SK-N-SH (cell line): ENCODE results near the gene RNASEH1. TPM values are rescaled to one million over a fixed set of nuclear protein-coding genes. Genes with fewer than 3 reads are reported as not detected.
"Not testable (repeated sequence)": the region's sequence is repeated elsewhere in the genome, so short reads cannot be mapped to it uniquely, and the experiment has no call there.

Source experiments
- CTCF ChIA-PET: fragments of 300-600, 350-600 bp; formaldehyde crosslinking; extraction: SDS; loops from one replicate; lab custom pipeline; 2021; lab: Yijun Ruan, JAX
- POLR2A ChIA-PET: fragments of 350-600 bp; sonication (Branson Sonifier 250); formaldehyde crosslinking; extraction: SDS; loops from one replicate; lab custom pipeline; 2020; ENCODE audit warnings: antibody characterized with exemption, inconsistent platforms; lab: Yijun Ruan, JAX
- DNase-seq: peaks from one replicate; pipeline ENCODE4 v3.0.0; 2012
- H2AFZ ChIP-seq: fragments of 200-600 bp; sonication (generic); 2 replicates; pipeline ENCODE4 v1.8.1; 2016; ENCODE audit warnings: antibody characterized with exemption, mild to moderate bottlenecking, low read depth
- H3F3A ChIP-seq: fragments of 200-600 bp; sonication (generic); replicated peaks from 2 replicates; pipeline ENCODE3; 2016; ENCODE audit warnings: antibody characterized with exemption, mild to moderate bottlenecking; ENCODE audit not compliant: insufficient read depth
- H3K27ac ChIP-seq, 2 experiments: fragments of 200-500 bp in 1 of 2; fragments of 200-600 bp in 1 of 2; sonication (Bioruptor generic) in 1 of 2; sonication (generic), shearing (Covaris generic) in 1 of 2; 2 replicates each; pipeline versions ENCODE4 v1.5.1 to v1.6.1; 2014 to 2016; ENCODE audit warnings: low read depth in 2 of 2, inconsistent platforms in 1 of 2, low read length in 1 of 2, mild to moderate bottlenecking in 1 of 2, mixed read lengths in 1 of 2
- H3K27me3 ChIP-seq: fragments of 200-600 bp; sonication (generic), shearing (Covaris generic); 2 replicates; pipeline ENCODE4 v1.6.1; 2016; ENCODE audit warnings: mixed run types; ENCODE audit not compliant: insufficient read depth
- H3K36me3 ChIP-seq, 2 experiments: fragments of 200-500 bp in 1 of 2; fragments of 200-600 bp in 1 of 2; sonication (Bioruptor generic) in 1 of 2; sonication (generic) in 1 of 2; replicated peaks in 1 of 2; 2 replicates each; pipeline versions ENCODE3 to v1.5.1; 2014 to 2016; ENCODE audit warnings: low read length in 1 of 2, mild to moderate bottlenecking in 1 of 2; ENCODE audit not compliant: insufficient read depth in 2 of 2, control insufficient read depth in 1 of 2
- H3K4me1 ChIP-seq, 2 experiments: fragments of 200-500 bp in 1 of 2; fragments of 200-600 bp in 1 of 2; sonication (Bioruptor generic) in 1 of 2; sonication (generic), shearing (Covaris generic) in 1 of 2; 2 replicates each; pipeline versions ENCODE4 v1.5.1 to v1.6.1; 2014 to 2016; ENCODE audit warnings: low read depth in 1 of 2, low read length in 1 of 2, mixed run types in 1 of 2; ENCODE audit not compliant: insufficient read depth in 2 of 2, control insufficient read depth in 1 of 2
- H3K4me2 ChIP-seq: fragments of 200-600 bp; sonication (generic), shearing (Covaris generic); 2 replicates; pipeline ENCODE4 v1.6.1; 2017; ENCODE audit warnings: mixed run types
- H3K4me3 ChIP-seq, 2 experiments: fragments of 200-500 bp in 1 of 2; fragments of 200-600 bp in 1 of 2; sonication (Bioruptor generic) in 1 of 2; sonication (generic), shearing (Covaris generic) in 1 of 2; 2 replicates each; pipeline versions ENCODE4 v1.5.1 to v1.8.1; 2014 to 2016; ENCODE audit warnings: low read depth in 2 of 2, inconsistent platforms in 1 of 2, low read length in 1 of 2, mild to moderate bottlenecking in 1 of 2, mixed read lengths in 1 of 2, moderate library complexity in 1 of 2
- H3K79me2 ChIP-seq: fragments of 200-600 bp; sonication (generic); 2 replicates; pipeline ENCODE4 v1.8.1; 2017; ENCODE audit warnings: mild to moderate bottlenecking; ENCODE audit not compliant: insufficient read depth
- H3K9ac ChIP-seq: fragments of 200-600 bp; sonication (generic); 2 replicates; pipeline ENCODE4 v1.6.1; 2017; ENCODE audit warnings: mixed run types
- H3K9me2 ChIP-seq: fragments of 200-600 bp; sonication (generic); 2 replicates; pipeline ENCODE4 v1.6.1; 2017; ENCODE audit warnings: mixed run types
- H3K9me3 ChIP-seq: fragments of 200-600 bp; sonication (generic); 2 replicates; pipeline ENCODE4 v1.6.1; 2017; ENCODE audit warnings: mixed run types, mild to moderate bottlenecking, moderate library complexity
- H4K20me1 ChIP-seq: fragments of 200-600 bp; sonication (generic); 2 replicates; pipeline ENCODE4 v1.6.1; 2017; ENCODE audit warnings: mild to moderate bottlenecking, mixed run types; ENCODE audit not compliant: insufficient read depth
- CTCF ChIP-seq: fragments of 200-600 bp; sonication (generic); IDR thresholded peaks from 2 replicates; pipeline ENCODE4 v1.6.1; 2017; ENCODE audit warnings: antibody characterized with exemption, mild to moderate bottlenecking, moderate library complexity
- ELF1 ChIP-seq: IDR thresholded peaks from 2 replicates; pipeline ENCODE4 v1.4.0; 2012
- EZH2phosphoT487 ChIP-seq: fragments of 200-600 bp; sonication (generic); IDR thresholded peaks from 2 replicates; pipeline ENCODE4 v1.6.1; 2017; ENCODE audit warnings: low read depth, mixed run types, mild to moderate bottlenecking, antibody characterized with exemption, moderate library complexity, borderline replicate concordance
- FOSL2 ChIP-seq: IDR thresholded peaks from 2 replicates; pipeline ENCODE4 v1.4.0; 2012; ENCODE audit warnings: low read depth, mild to moderate bottlenecking, moderate library complexity, borderline replicate concordance
- FOXJ3 ChIP-seq: sonication (generic); formaldehyde crosslinking; IDR thresholded peaks from 2 replicates; pipeline ENCODE4 v1.5.1; 2020; ENCODE audit warnings: mild to moderate bottlenecking, missing genetic modification reagents
- GATA2 ChIP-seq: sonication (generic); formaldehyde crosslinking; IDR thresholded peaks from 2 replicates; pipeline ENCODE4 v1.5.0; 2020; ENCODE audit warnings: mild to moderate bottlenecking, missing genetic modification reagents
- MXI1 ChIP-seq: IDR thresholded peaks from 2 replicates; pipeline ENCODE4 v1.6.1; 2012; ENCODE audit warnings: mild to moderate bottlenecking, low read depth, low read length, improper control_type of control experiment
- NFIC ChIP-seq: IDR thresholded peaks from 2 replicates; pipeline ENCODE4 v1.4.0; 2012; ENCODE audit warnings: borderline replicate concordance
- POLR2AphosphoS5 ChIP-seq: IDR thresholded peaks from 2 replicates; pipeline ENCODE4 v1.6.1; 2012; ENCODE audit warnings: low read depth, low read length
- RAD21 ChIP-seq: IDR thresholded peaks from 2 replicates; pipeline ENCODE4 v1.6.1; 2012; ENCODE audit warnings: mild to moderate bottlenecking, low read length
- RCOR1 ChIP-seq: fragments of 150-350 bp; IDR thresholded peaks from 2 replicates; pipeline ENCODE4 v1.6.1; 2017; ENCODE audit warnings: antibody characterized with exemption, low read length
- RXRA ChIP-seq: IDR thresholded peaks from 2 replicates; pipeline ENCODE4 v1.4.0; 2012; ENCODE audit warnings: low read depth, mild to moderate bottlenecking, borderline replicate concordance
- SIN3A ChIP-seq: IDR thresholded peaks from 2 replicates; pipeline ENCODE4 v1.6.1; 2012; ENCODE audit warnings: low read depth, mild to moderate bottlenecking, low read length, moderate library complexity, borderline replicate concordance
- TEAD4 ChIP-seq: IDR thresholded peaks from 2 replicates; pipeline ENCODE4 v1.4.0; 2012; ENCODE audit warnings: mild to moderate bottlenecking, borderline replicate concordance; ENCODE audit not compliant: insufficient read depth
- ZBTB33 ChIP-seq: IDR thresholded peaks from 2 replicates; pipeline ENCODE4 v1.4.0; 2012; ENCODE audit warnings: low read depth, borderline replicate concordance
- WGBS: methylation state at CpG from one replicate; pipeline ENCODE4 v1.1.6; 2017; ENCODE audit warnings: low lambda C conversion rate; 5-methylcytosine and 5-hydroxymethylcytosine counted together
- polyA plus RNA-seq, 3 experiments: library from polyadenylated mRNA; depleted of rRNA; stranded (reverse); fragments of >200 nt; gene quantifications; 2 replicates each; pipeline ENCODE4 v1.2.3, GENCODE V29; 2012
- TF ChIP-seq, protein P1 (sequence below): IDR thresholded peaks from 2 replicates; pipeline ENCODE4 v1.4.0; 2012; ENCODE audit warnings: low read depth, borderline replicate concordance

The RNASEH1 gene
- polyA plus RNA-seq, 1 of the 3 experiments (the other 2 are of a cell fraction), result 34.4 TPM

GRCh38 chr2:3516831-3517230, 41.3 kb downstream of the RNASEH1 start:
- no peak overlapping the region for H3K27ac ChIP-seq
- peaks cover 28% of the 10 kb centered on the region in 2 experiments for H3K36me3 ChIP-seq
- no peak for DNase-seq
- peaks cover 30% of the 10 kb centered on the region for H3K79me2 ChIP-seq
- peaks cover 5 to 18% of the 10 kb centered on the region in 2 experiments; a peak in 3 of 4 replicates for H3K4me1 ChIP-seq
- ChIA-PET CTCF (interaction anchor here (1.1 to 2.2 kb wide), 3 partner anchors 20 to 134 kb away, joined by 3 to 5 read pairs (median 3); no protein-coding TSS in a partner anchor), POLR2A (no interaction called here)
- H3K4me3 ChIP-seq, result no peak overlapping the region
- TF ChIP-seq CTCF, result no peak
- no peak for TF ChIP-seq ELF1
- no peak for TF ChIP-seq SIN3A
- TF ChIP-seq ZBTB33, result no peak
- no peak for TF ChIP-seq TEAD4
- TF ChIP-seq RAD21, result no peak
- no peak for TF ChIP-seq RCOR1
- no peak for TF ChIP-seq FOXJ3
- no peak for TF ChIP-seq POLR2AphosphoS5
- TF ChIP-seq, protein P1, sequence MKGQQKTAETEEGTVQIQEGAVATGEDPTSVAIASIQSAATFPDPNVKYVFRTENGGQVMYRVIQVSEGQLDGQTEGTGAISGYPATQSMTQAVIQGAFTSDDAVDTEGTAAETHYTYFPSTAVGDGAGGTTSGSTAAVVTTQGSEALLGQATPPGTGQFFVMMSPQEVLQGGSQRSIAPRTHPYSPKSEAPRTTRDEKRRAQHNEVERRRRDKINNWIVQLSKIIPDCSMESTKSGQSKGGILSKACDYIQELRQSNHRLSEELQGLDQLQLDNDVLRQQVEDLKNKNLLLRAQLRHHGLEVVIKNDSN, result no peak
- TF ChIP-seq GATA2 (CRISPR knock-in tag), result no peak
- no peak for TF ChIP-seq MXI1
- TF ChIP-seq EZH2phosphoT487, result no peak
- no peak for TF ChIP-seq RXRA
- no peak for TF ChIP-seq NFIC
- TF ChIP-seq FOSL2, result no peak
- no peak overlapping the region for H3K9ac ChIP-seq
- 94% methylated on average over 3 of the region's 3 CpGs for WGBS
- no peaks in the 10 kb centered on the region for H3K9me2 ChIP-seq
- no peaks in the 10 kb centered on the region for H3K27me3 ChIP-seq
- H3K4me2 ChIP-seq, result no peak overlapping the region
- no peaks in the 10 kb centered on the region for H3K9me3 ChIP-seq
- no peaks in the 10 kb centered on the region for H3F3A ChIP-seq
- H2AFZ ChIP-seq, result no peak overlapping the region
- H4K20me1 ChIP-seq, result no peaks in the 10 kb centered on the region

GRCh38 chr2:3515438-3515837, 42.7 kb downstream of the RNASEH1 start:
- H3K27me3 ChIP-seq, POLR2A ChIA-PET, H3K9ac ChIP-seq, CTCF ChIA-PET, H3F3A ChIP-seq, H3K27ac ChIP-seq, DNase-seq, H3K9me3 ChIP-seq, H4K20me1 ChIP-seq, H3K4me2 ChIP-seq, H3K4me3 ChIP-seq, H2AFZ ChIP-seq, H3K9me2 ChIP-seq: not testable (repeated sequence)
- Histone ChIP-seq H3K79me2 (peaks cover 28% of the 10 kb centered on the region), H3K36me3 (peaks cover 34 to 36% of the 10 kb centered on the region in 2 experiments), H3K4me1 (peaks cover 4 to 14% of the 10 kb centered on the region in 2 experiments; a peak in 3 of 4 replicates)
- 94% methylated on average over 5 of the region's 5 CpGs for WGBS
